SK-N-SH treated with all-trans-retinoic acid at 6 μM for 48 hours (cell line): ENCODE data around the gene SEC16A.

Experiments
- ARNTL ChIP-seq: fragments of 450-650 bp; formaldehyde crosslinking; IDR thresholded peaks from 2 replicates; pipeline ENCODE4 v1.5.0; 2020; ENCODE audit warnings: low read depth, mild to moderate bottlenecking, moderate library complexity, borderline replicate concordance
- BACH2 ChIP-seq: fragments of 250-450 bp; sonication (Bioruptor Pico); IDR thresholded peaks from 2 replicates; pipeline ENCODE4 v1.9.0; 2021; ENCODE audit warnings: mild to moderate bottlenecking, borderline replicate concordance
- OSR1 ChIP-seq: fragments of 250-450 bp; sonication (Bioruptor Pico); IDR thresholded peaks from 2 replicates; pipeline ENCODE4 v1.8.0; 2022; ENCODE audit warnings: moderate library complexity, mild to moderate bottlenecking, inconsistent platforms
- PATZ1 ChIP-seq: fragments of 250-450 bp; sonication (Bioruptor Pico); IDR thresholded peaks from 2 replicates; pipeline ENCODE4 v1.8.0; 2020; ENCODE audit warnings: mild to moderate bottlenecking, moderate library complexity, borderline replicate concordance
- RARB ChIP-seq: fragments of 250-450 bp; sonication (Bioruptor Pico); IDR thresholded peaks from 2 replicates; pipeline ENCODE4 v1.8.0; 2021; ENCODE audit warnings: mild to moderate bottlenecking, moderate library complexity
- TOX ChIP-seq: fragments of 250-450 bp; sonication (Bioruptor Pico); IDR thresholded peaks from 2 replicates; pipeline ENCODE4 v1.8.0; 2021; ENCODE audit warnings: mild to moderate bottlenecking, moderate library complexity, borderline replicate concordance
- ZFP3 ChIP-seq: fragments of 250-450 bp; sonication (Bioruptor Pico); IDR thresholded peaks from 2 replicates; pipeline ENCODE4 v1.5.0; 2020; ENCODE audit warnings: mild to moderate bottlenecking, moderate library complexity
- ZFP30 ChIP-seq: fragments of 450-650 bp; formaldehyde crosslinking; IDR thresholded peaks from 2 replicates; pipeline ENCODE4 v1.5.0; 2022; ENCODE audit warnings: mild to moderate bottlenecking, moderate library complexity
- ZNF70 ChIP-seq: fragments of 450-650 bp; formaldehyde crosslinking; IDR thresholded peaks from 2 replicates; pipeline ENCODE4 v1.5.0; 2020; ENCODE audit warnings: mild to moderate bottlenecking, moderate library complexity

- no peak for TF ChIP-seq ZFP3 (CRISPR knock-in tag)
- TF ChIP-seq PATZ1 (CRISPR knock-in tag): no peak
- no peak for TF ChIP-seq ZFP30 (CRISPR knock-in tag)
- no peak for TF ChIP-seq ZNF70 (CRISPR knock-in tag)
- TF ChIP-seq BACH2: no peak
- no peak for TF ChIP-seq ARNTL
- no peak for TF ChIP-seq RARB (CRISPR knock-in tag)
- TF ChIP-seq OSR1 (CRISPR knock-in tag): no peak
- TF ChIP-seq TOX (CRISPR knock-in tag): no peak
These were observed 43.8 kb upstream of the SEC16A start for GRCh38 chr9:136526625-136527066.
